KMS-11 (cell line): ENCODE results near the gene PRRG1.
"Not testable (repeated sequence)": the region's sequence is repeated elsewhere in the genome, so short reads cannot be mapped to it uniquely, and the experiment has no call there.

Experiments
- H2AFZ ChIP-seq: fragments of 200-600 bp; sonication (generic); 2 replicates; pipeline ENCODE4 v1.6.1; 2016; ENCODE audit warnings: antibody characterized with exemption, mixed run types, low read depth
- H3K27ac ChIP-seq: fragments of 200-600 bp; sonication (generic); 2 replicates; pipeline ENCODE4 v1.6.1; 2016; ENCODE audit warnings: mild to moderate bottlenecking, mixed run types
- H3K27me3 ChIP-seq: fragments of 200-600 bp; sonication (generic); 2 replicates; pipeline ENCODE4 v1.6.1; 2017; ENCODE audit warnings: mild to moderate bottlenecking, low read depth, mixed run types, moderate library complexity; ENCODE audit not compliant: insufficient read depth
- H3K36me3 ChIP-seq: fragments of 200-600 bp; sonication (generic); 2 replicates; pipeline ENCODE4 v1.6.1; 2017; ENCODE audit warnings: mild to moderate bottlenecking, mixed run types; ENCODE audit not compliant: insufficient read depth
- H3K4me1 ChIP-seq: fragments of 200-600 bp; sonication (generic); 2 replicates; pipeline ENCODE4 v1.6.1; 2016; ENCODE audit warnings: mild to moderate bottlenecking, low read depth, mixed run types; ENCODE audit not compliant: poor library complexity, severe bottlenecking
- H3K4me2 ChIP-seq: fragments of 200-600 bp; sonication (generic); 2 replicates; pipeline ENCODE4 v1.7.0; 2016; ENCODE audit warnings: mild to moderate bottlenecking, mixed run types
- H3K4me3 ChIP-seq: fragments of 200-600 bp; sonication (generic); IDR thresholded peaks from 2 replicates; pipeline ENCODE4 v1.6.1; 2017; ENCODE audit warnings: low read depth, low read length, mixed read lengths; ENCODE audit not compliant: insufficient read depth
- H3K79me2 ChIP-seq: fragments of 200-600 bp; sonication (generic); 2 replicates; pipeline ENCODE4 v1.6.1; 2016; ENCODE audit warnings: low read depth, mixed run types; ENCODE audit not compliant: insufficient read depth
- H3K9ac ChIP-seq: fragments of 200-600 bp; sonication (generic); 2 replicates; pipeline ENCODE4 v1.6.1; 2016; ENCODE audit warnings: mild to moderate bottlenecking, mixed run types
- H4K20me1 ChIP-seq: fragments of 200-600 bp; sonication (generic); 2 replicates; pipeline ENCODE4 v1.6.1; 2016; ENCODE audit warnings: mild to moderate bottlenecking, mixed run types; ENCODE audit not compliant: insufficient read depth
- CTCF ChIP-seq: fragments of 200-600 bp; sonication (generic); conservative IDR thresholded peaks from 2 replicates; pipeline ENCODE4 v1.6.1; 2017; ENCODE audit warnings: low read depth, mild to moderate bottlenecking, antibody characterized with exemption, low read length, moderate library complexity, mixed read lengths

PRRG1 gene

GRCh38 chrX:37470711-37471110, 121.5 kb downstream of the PRRG1 start:
- Histone ChIP-seq H3K4me3 (no peak overlapping the region), H3K27ac (no peak overlapping the region), H3K36me3 (no peaks in the 10 kb centered on the region), H3K4me2 (no peak overlapping the region), H3K27me3 (no peaks in the 10 kb centered on the region), H3K79me2 (no peaks in the 10 kb centered on the region), H4K20me1 (no peaks in the 10 kb centered on the region), H3K4me1 (no peaks in the 10 kb centered on the region), H2AFZ (no peak overlapping the region), H3K9ac (no peak overlapping the region)
- no peak for TF ChIP-seq CTCF

GRCh38 chrX:37472836-37473235, 123.7 kb downstream of the PRRG1 start:
- Histone ChIP-seq H4K20me1 (no peaks in the 10 kb centered on the region), H3K27ac (no peak overlapping the region), H3K4me1 (no peaks in the 10 kb centered on the region)

GRCh38 chrX:37474478-37474877, 125.3 kb downstream of the PRRG1 start:
- Histone ChIP-seq H3K4me1 (no peaks in the 10 kb centered on the region), H3K79me2 (no peaks in the 10 kb centered on the region), H3K4me2 (no peak overlapping the region), H3K9ac (no peak overlapping the region), H4K20me1 (no peaks in the 10 kb centered on the region), H3K36me3 (no peaks in the 10 kb centered on the region), H3K27ac (no peak overlapping the region), H2AFZ (no peak overlapping the region), H3K27me3 (no peaks in the 10 kb centered on the region), H3K4me3 (no peak overlapping the region)
- no peak for TF ChIP-seq CTCF

More at GRCh38 chrX:37472836-37473235, 123.7 kb downstream of the PRRG1 start:
- no peak overlapping the region for H3K4me3 ChIP-seq
- no peak overlapping the region for H2AFZ ChIP-seq
- no peak for TF ChIP-seq CTCF
- no peak overlapping the region for H3K9ac ChIP-seq
- H3K36me3 ChIP-seq, result no peaks in the 10 kb centered on the region
- no peak overlapping the region for H3K4me2 ChIP-seq
- no peaks in the 10 kb centered on the region for H3K79me2 ChIP-seq
- H3K27me3 ChIP-seq, result no peaks in the 10 kb centered on the region

GRCh38 chrX:37476571-37477170, 127.5 kb downstream of the PRRG1 start:
- H3K4me1 ChIP-seq, result no peaks in the 10 kb centered on the region
- no peaks in the 10 kb centered on the region for H3K27me3 ChIP-seq
- no peak overlapping the region for H3K9ac ChIP-seq
- no peak overlapping the region for H3K4me2 ChIP-seq
- H3K79me2 ChIP-seq, result no peaks in the 10 kb centered on the region
- H3K36me3 ChIP-seq, result no peaks in the 10 kb centered on the region
- H4K20me1 ChIP-seq, result no peaks in the 10 kb centered on the region
- no peak for TF ChIP-seq CTCF
- no peak overlapping the region for H3K4me3 ChIP-seq
- H3K27ac ChIP-seq, result no peak overlapping the region
- no peak overlapping the region for H2AFZ ChIP-seq

GRCh38 chrX:37484335-37484734, 135.2 kb downstream of the PRRG1 start:
- not testable (repeated sequence) for H3K27ac ChIP-seq, H3K9ac ChIP-seq, H3K79me2 ChIP-seq, H2AFZ ChIP-seq, H3K4me3 ChIP-seq, H3K36me3 ChIP-seq, H3K27me3 ChIP-seq, H3K4me2 ChIP-seq, H3K4me1 ChIP-seq, H4K20me1 ChIP-seq
